ENCODE data around the gene FOXA2. TPM values are rescaled to one million over a fixed set of nuclear protein-coding genes. Genes with fewer than 3 reads are reported as not detected.
A peak's percentile ranks its signal among the peaks of the same experiment; 100 is the strongest.

Gene FOXA2
- polyA plus RNA-seq, 6 donors from 2014 or later = not detected

DNA sequence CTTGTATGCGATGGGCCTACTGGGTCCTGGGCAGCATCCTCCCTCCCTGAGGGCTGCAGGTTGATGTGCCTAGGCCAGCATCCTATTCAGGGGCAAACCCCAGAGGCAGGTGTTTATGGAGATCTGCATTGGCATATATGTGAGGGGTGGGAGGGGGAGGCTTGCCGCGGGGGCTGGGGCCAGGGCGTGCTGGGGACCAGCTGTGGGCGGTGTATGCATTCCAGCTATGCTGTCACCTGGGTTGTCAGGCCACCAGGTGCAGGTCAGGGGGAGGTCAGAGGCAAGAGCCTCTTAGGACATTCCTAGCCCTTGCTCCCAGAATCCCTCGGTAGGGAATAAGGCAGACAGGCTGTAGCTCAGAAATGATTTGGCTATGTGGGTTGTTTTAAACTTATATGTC is 11.9 kb downstream of the FOXA2 start:
- DNase-seq (no peak), ATAC-seq (ENCODE audit: low read depth in 2 of 2) (no peak)
- peaks cover 0 to 6% (median 2%) of the 10 kb centered on the region in 7 donors for H3K9me3 Mint-ChIP-seq
- no peak overlapping the region for H3K27ac Mint-ChIP-seq
- peaks cover 75 to 85% (median 85%) of the 10 kb centered on the region in 3 donors for H3K27me3 Mint-ChIP-seq
- H3K36me3 Mint-ChIP-seq = peaks cover 0 to 25% of the 10 kb centered on the region in 2 donors
- no peak overlapping the region for H3K4me3 Mint-ChIP-seq
- peaks cover 7 to 16% (median 8%) of the 10 kb centered on the region in 3 donors for H3K4me1 Mint-ChIP-seq

DNA sequence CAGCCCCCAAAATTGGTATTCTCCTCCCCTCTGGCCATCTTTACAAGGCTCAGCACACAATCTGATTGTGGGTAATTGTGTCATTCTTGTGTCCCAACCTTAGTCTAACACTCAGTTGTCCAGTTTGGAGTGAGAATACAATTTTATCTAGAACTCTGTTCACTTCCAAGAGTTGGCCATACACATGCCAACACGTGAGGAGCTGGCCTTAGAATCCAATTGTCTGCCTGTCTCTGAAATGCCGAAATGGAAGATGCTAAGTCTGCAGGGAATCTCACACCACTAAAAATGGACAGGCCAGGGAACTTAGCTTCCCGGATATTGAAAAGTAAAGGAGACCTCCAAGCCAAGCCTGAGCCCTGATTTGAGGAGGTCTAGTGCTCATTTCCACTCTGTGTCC is 12.3 kb downstream of the FOXA2 start:
- H3K27me3 Mint-ChIP-seq = peaks cover 80 to 87% (median 85%) of the 10 kb centered on the region in 3 donors
- no peak for ATAC-seq (ENCODE audit: low read depth in 2 of 2)
- H3K27ac Mint-ChIP-seq = no peak overlapping the region
- peaks cover 0 to 10% (median 2%) of the 10 kb centered on the region in 7 donors for H3K9me3 Mint-ChIP-seq
- no peak overlapping the region for H3K4me3 Mint-ChIP-seq
- DNase-seq = no peak
- H3K36me3 Mint-ChIP-seq = peaks cover 0 to 25% of the 10 kb centered on the region in 2 donors
- peaks cover 7 to 16% (median 8%) of the 10 kb centered on the region in 3 donors for H3K4me1 Mint-ChIP-seq

DNA sequence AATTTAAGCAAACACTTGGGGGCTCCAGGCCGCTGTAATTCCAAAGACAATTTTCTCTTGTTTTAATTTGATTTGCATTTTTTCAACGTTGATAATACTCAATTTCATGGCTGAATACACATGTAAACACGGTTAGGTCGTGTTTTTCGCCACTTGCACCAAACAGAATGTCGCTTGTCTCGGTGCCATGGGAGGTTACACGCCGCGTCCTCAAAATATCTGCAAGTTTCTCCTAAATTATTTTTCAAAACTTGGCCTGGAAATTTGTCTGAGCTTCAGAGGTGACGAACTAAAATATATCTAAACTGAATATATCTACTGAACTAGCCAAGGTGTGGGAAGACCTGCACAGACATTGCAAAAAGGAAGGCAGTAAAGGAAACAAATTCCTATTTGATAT is 15.0 kb downstream of the FOXA2 start:
- peaks cover 0 to 10% (median 8%) of the 10 kb centered on the region in 3 donors for H3K4me1 Mint-ChIP-seq
- no peak overlapping the region for H3K27ac Mint-ChIP-seq
- DNase-seq = no peak
- peaks cover 0 to 10% of the 10 kb centered on the region in 2 donors for H3K36me3 Mint-ChIP-seq
- H3K27me3 Mint-ChIP-seq = peaks cover 76 to 81% (median 76%) of the 10 kb centered on the region in 3 donors
- H3K4me3 Mint-ChIP-seq = no peak overlapping the region
- ATAC-seq (ENCODE audit: low read depth in 2 of 2) = no peak
- H3K9me3 Mint-ChIP-seq = peaks cover 0 to 10% (median 0%) of the 10 kb centered on the region in 7 donors

DNA sequence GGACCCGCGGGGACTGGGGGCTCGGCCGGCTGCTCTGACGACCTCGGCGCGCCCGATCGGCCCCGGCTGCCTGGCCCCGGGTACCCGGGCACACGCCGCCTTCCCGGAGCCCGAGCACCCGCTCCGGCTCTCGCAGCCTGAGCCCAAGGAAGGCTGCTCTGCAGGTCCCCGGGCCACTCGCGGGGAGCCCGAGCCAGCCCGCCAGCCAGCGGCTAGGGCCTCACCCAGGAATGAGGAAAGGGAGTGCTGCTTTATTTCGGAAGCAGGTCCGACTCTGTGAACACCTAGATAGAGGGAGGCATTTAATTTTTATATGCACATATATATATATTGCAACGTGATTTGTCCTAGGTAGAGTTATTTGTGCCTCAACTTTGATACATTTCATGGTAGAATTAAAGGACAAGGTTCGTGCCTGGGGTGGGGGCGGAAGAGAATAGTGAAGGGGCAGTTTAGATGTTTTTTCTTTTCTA is 15.5 kb downstream of the FOXA2 start:
- Mint-ChIP-seq H3K9me3 (peaks cover 0 to 10% (median 0%) of the 10 kb centered on the region in 7 donors), H3K27me3 (peaks cover 78 to 81% (median 79%) of the 10 kb centered on the region in 3 donors), H3K4me1 (peaks cover 0 to 10% (median 8%) of the 10 kb centered on the region in 3 donors), H3K36me3 (peaks cover 0 to 10% of the 10 kb centered on the region in 2 donors), H3K27ac (no peak overlapping the region), H3K4me3 (no peak overlapping the region)
- ATAC-seq (ENCODE audit: low read depth in 2 of 2) = no peak
- no peak for DNase-seq

DNA sequence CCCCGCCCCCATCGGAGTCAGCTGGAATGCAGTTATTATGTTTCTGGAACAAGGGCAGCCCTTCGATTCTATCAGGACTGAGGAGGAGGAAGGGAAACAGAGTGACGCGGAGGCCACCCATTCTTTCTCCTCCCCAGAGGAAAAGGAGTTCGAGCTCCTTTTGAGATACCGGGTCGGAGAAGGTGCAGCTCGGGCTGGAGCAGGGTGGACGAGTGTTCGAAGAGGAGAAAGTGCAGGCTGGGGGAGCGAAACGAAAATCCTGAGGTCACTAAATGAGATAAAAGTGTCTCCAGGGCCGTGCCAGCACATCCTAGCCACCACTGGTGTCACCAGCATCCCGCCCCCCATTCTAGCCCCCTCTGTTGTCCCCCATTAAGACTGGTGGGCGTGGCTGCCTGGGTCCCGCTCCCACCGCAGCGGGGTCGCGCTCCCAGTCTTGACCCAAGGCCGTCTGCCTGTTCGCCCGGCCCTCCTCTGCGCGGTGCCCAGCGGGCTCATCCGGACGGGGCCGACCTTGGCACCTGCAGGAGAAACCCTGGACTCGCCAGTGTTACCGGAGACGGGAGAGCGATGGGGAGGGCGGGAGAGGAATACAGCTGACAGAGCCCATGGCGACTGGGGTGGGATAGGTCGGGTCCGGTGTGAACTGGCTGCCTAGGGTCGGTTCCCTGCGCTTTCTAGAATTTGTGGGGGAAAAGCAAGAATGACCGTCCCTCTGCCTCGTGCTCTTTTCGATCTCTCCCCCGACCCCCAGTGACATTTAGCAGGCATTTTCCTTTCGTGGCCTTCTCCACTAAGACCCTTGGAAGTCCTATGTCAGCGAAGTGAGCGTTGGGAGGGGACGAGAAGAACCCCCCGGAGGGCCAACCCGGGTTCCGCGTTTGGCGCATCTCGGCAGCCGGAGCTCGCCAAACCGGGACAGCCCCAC is 16.2 kb downstream of the FOXA2 start:
- Mint-ChIP-seq H3K4me3 (peak overlapping the region in 2 of 8 donors; percentile 29 to 54), H3K36me3 (peaks cover 0 to 10% of the 10 kb centered on the region in 2 donors), H3K4me1 (peaks cover 0 to 10% (median 8%) of the 10 kb centered on the region in 3 donors), H3K9me3 (peaks cover 0 to 10% (median 0%) of the 10 kb centered on the region in 7 donors), H3K27me3 (peaks cover 78 to 81% (median 79%) of the 10 kb centered on the region in 3 donors), H3K27ac (no peak overlapping the region)
- ATAC-seq (ENCODE audit: low read depth in 2 of 2) (no peak), DNase-seq (no peak)

DNA sequence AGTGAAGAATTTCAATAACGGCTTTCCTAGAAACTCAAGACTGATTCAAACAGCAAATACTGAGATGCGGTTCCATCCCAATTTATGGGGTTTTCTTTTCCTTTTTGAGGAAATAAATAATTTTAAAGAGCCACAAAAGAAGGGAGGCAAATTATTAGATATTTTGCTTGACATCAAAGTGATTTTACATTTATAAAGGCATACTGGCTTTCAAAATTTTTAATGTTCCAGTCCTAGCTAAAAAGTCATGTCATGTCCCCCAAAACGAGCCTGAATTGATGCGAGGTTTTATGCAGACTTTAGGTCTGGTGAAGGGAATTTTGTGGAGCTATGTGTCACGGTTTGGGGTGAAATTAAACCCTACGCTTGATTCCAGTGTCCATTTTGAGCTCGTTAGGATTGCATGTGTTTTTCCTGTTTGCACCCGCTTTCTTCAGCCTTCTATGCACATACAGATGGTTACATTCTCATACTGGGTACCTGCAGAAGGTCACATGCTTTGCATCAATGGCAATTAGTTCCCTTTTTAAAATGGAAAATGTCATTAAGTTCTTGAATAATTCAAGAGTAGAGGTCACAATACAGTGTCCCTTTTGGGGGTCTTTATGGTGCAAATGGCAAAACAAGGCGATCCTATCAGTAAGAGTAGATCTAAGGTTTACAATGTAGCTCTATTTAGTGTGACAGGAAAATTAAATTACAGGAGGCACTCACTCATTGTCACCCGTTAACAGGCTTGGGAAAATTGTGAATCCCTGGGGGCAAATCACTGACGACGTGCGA is 17.3 kb downstream of the FOXA2 start:
- DNase-seq (no peak), ATAC-seq (ENCODE audit: low read depth in 2 of 2) (no peak)
- Mint-ChIP-seq H3K27ac (no peak overlapping the region), H3K4me1 (peaks cover 0 to 10% (median 8%) of the 10 kb centered on the region in 3 donors), H3K4me3 (no peak overlapping the region), H3K36me3 (peaks cover 0 to 10% of the 10 kb centered on the region in 2 donors), H3K9me3 (peaks cover 0 to 10% (median 0%) of the 10 kb centered on the region in 7 donors), H3K27me3 (peaks cover 77 to 81% (median 77%) of the 10 kb centered on the region in 3 donors)

DNA sequence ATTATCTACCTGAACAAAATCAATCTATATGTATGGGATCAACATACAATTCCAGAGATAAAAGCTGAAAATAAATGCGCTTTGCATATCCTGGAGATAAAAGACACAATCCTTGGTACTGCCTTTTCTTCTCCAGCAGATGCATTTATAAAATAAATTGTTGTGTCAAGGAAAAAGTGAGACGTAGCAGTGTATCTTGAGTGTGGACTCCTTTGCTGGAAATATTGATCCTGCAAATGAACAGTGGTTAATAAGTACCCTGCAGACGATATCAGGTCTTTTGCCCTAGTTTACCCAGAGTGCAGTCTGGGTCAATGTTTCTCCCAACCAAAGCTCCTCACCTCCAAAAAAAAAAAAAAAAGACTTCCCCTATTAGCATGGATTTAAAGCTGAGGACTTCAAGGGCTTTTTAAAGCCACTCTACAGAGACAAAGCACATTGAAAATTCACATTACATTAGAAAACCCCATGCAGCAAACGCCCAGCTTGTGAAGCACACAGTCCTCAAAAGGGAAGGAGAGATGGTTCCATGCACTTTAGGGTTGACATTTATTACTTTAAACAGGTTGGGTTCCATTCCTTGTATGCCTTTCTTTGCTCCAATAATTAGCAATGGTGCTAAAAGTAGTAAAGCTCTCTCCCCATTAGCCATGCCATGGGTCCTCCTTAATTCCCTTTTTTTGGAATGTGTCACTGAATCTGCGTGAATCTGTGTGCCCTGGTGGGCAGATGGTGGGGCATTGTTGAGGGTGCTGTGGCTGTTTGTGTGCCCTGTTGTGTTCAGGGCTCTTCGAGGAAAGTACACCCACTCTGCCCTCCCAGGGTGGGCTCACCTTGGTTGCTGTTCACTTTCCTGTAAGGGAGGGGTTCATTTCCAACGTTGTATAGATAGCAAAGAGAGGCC is 21.1 kb downstream of the FOXA2 start:
- H3K4me3 Mint-ChIP-seq = no peak overlapping the region
- H3K9me3 Mint-ChIP-seq = peaks cover 0 to 5% (median 2%) of the 10 kb centered on the region in 7 donors
- H3K4me1 Mint-ChIP-seq = peaks cover 0 to 7% (median 5%) of the 10 kb centered on the region in 3 donors
- ATAC-seq (ENCODE audit: low read depth in 2 of 2) = no peak
- no peak for DNase-seq
- no peak overlapping the region for H3K27ac Mint-ChIP-seq
- peaks cover 73 to 90% (median 84%) of the 10 kb centered on the region in 3 donors for H3K27me3 Mint-ChIP-seq
- no peaks in the 10 kb centered on the region for H3K36me3 Mint-ChIP-seq

DNA sequence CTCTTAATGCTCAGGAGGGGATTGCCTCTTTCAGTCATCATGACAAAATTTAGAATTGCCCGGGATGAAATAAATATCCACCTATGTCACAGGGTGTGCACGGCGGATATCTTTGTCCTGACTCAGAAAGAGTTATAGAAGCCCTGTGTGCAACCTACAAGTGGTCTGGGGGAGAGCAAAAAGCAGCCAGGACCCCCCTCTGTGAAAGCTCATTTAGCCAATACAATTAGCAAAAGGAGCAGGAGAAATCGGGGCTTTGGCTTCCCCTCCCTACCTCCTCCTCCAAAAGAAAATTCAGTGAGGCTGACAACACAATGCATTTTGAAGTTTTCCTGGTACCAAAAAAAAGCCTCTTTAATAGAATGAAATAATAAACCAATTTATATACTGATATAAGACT is 21.8 kb downstream of the FOXA2 start:
- Mint-ChIP-seq H3K27ac (no peak overlapping the region), H3K4me3 (no peak overlapping the region), H3K27me3 (peaks cover 74 to 90% (median 84%) of the 10 kb centered on the region in 3 donors), H3K4me1 (peaks cover 0 to under 1% (median 0%) of the 10 kb centered on the region in 3 donors), H3K36me3 (no peaks in the 10 kb centered on the region), H3K9me3 (peaks cover 0 to 5% (median 2%) of the 10 kb centered on the region in 7 donors)
- no peak for ATAC-seq (ENCODE audit: low read depth in 2 of 2)
- no peak for DNase-seq

DNA sequence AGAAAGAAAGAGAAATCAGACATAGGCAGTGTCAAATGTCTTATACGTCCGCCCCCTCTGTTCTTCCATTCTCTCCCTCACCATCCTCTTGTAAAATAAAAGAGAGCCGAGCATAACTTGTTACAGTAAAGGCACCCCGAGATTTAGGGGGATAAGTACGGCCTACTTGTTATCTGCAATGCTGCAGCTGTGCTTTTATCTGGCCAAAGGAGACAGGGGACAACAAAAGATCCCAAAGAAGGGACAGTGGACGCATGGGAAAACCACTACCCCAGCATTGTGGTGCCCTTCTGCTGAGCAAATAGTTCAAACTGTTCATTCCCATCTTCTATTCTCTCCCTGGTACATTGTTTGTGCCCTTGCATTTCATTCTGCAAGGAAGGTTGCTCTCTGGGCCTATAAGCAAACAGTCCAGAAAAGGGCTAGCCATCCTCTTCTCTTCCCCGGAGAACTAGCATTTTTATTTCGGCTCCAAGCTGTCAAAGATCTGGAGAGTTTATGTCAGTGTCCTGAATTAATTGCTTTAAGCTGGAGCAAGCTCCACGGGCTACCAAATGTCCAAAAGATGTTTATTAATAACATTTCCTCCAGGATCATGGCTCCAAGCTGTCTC is 22.3 kb downstream of the FOXA2 start:
- Mint-ChIP-seq H3K9me3 (peaks cover 0 to 5% (median 0%) of the 10 kb centered on the region in 7 donors), H3K4me3 (no peak overlapping the region), H3K36me3 (no peaks in the 10 kb centered on the region), H3K4me1 (no peaks in the 10 kb centered on the region), H3K27ac (no peak overlapping the region), H3K27me3 (peaks cover 72 to 90% (median 80%) of the 10 kb centered on the region in 3 donors)
- DNase-seq (no peak), ATAC-seq (ENCODE audit: low read depth in 2 of 2) (no peak)

DNA sequence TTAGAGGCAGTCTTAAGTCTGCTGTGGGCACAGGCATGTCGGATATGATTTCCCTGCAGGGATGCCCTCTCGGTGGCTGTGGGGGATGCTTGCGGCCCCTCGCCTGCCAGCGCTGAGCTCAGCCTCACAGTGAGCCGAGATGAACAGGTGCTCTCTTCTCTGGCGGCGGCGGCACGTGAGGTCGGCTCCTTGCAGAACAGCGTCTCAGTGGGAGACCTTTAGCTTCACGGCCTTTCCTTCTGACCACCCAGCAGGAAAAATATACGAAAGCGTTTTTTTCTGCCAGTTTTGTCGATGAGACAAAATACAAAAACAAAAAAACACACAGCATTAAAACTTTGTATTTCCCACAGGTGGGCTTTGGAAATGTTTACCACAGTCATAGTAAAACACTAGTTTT is 23.6 kb downstream of the FOXA2 start:
- no peak for DNase-seq
- Mint-ChIP-seq H3K27me3 (peaks cover 74 to 88% (median 82%) of the 10 kb centered on the region in 3 donors), H3K4me3 (no peak overlapping the region), H3K9me3 (peaks cover 0 to 5% (median 0%) of the 10 kb centered on the region in 7 donors), H3K4me1 (no peaks in the 10 kb centered on the region), H3K36me3 (no peaks in the 10 kb centered on the region), H3K27ac (no peak overlapping the region)
- no peak for ATAC-seq (ENCODE audit: low read depth in 2 of 2)

DNA sequence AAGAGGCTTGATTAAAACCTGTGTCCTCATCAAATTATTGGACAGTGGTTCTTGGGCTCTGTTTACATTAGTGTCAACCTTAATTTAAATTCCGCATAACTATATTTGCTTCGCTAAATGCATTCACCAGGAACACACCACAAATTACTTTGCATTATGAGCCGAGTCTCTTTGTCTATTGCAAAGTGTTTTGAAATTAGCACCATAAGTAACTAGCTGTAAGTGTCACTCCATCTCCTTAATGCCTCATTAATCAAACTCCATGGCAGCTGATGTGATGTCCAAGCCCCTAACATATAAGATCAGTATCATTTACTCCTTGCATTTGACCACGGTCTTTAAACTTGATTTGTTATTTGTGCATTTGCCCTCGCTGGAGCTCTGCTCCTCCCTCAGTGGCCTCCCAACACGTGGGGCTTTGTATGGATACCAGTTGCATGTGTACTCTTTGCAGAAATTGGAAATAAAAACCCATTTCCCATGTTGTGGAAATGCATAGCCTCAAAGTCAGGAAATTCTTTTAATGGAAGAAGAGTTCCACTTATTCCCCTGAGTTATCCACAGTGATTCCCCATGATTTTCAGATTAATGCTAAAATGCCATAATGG is 24.6 kb downstream of the FOXA2 start:
- H3K4me3 Mint-ChIP-seq = no peak overlapping the region
- ATAC-seq (ENCODE audit: low read depth in 2 of 2) (no peak), DNase-seq (no peak)
- H3K27me3 Mint-ChIP-seq = peaks cover 71 to 94% (median 76%) of the 10 kb centered on the region in 3 donors
- H3K36me3 Mint-ChIP-seq = no peaks in the 10 kb centered on the region
- no peaks in the 10 kb centered on the region for H3K4me1 Mint-ChIP-seq
- H3K9me3 Mint-ChIP-seq = peaks cover 0 to 5% (median 0%) of the 10 kb centered on the region in 7 donors
- H3K27ac Mint-ChIP-seq = no peak overlapping the region

Measured in naive B cell (primary cell).